22Rv1 (cell line): ENCODE data around the gene FBRSL1.
A peak's percentile ranks its signal among the peaks of the same experiment; 100 is the strongest.

Source experiments
- H3K27ac ChIP-seq: fragments of 450-650 bp; 2 replicates; pipeline ENCODE4 v1.5.1; 2017
- CTCF ChIP-seq: fragments of 450-650 bp; IDR thresholded peaks from 2 replicates; pipeline ENCODE4 v1.5.1; 2017; ENCODE audit warnings: mild to moderate bottlenecking
- ZFX ChIP-seq: fragments of 450-650 bp; IDR thresholded peaks from 2 replicates; pipeline ENCODE4 v1.6.1; 2017; ENCODE audit warnings: antibody characterized with exemption, borderline replicate concordance

Gene FBRSL1

GRCh38 chr12:132496358-132496669 lies 6.4 kb downstream of the FBRSL1 start:
- no peak overlapping the region for H3K27ac ChIP-seq
- no peak for TF ChIP-seq CTCF
- TF ChIP-seq ZFX: no peak

GRCh38 chr12:132496710-132497109 lies 6.8 kb downstream of the FBRSL1 start:
- TF ChIP-seq ZFX: no peak
- no peak for TF ChIP-seq CTCF
- no peak overlapping the region for H3K27ac ChIP-seq

- TF ChIP-seq CTCF (no peak), ZFX (no peak)
- no peak overlapping the region for H3K27ac ChIP-seq
Observed at GRCh38 chr12:132497514-132498405, 7.8 kb downstream of the FBRSL1 start.

- no peak overlapping the region for H3K27ac ChIP-seq
- no peak for TF ChIP-seq ZFX
- no peak for TF ChIP-seq CTCF
Observed at GRCh38 chr12:132498931-132499330, 9.0 kb downstream of the FBRSL1 start.

- TF ChIP-seq ZFX (no peak), CTCF (no peak)
- no peak overlapping the region for H3K27ac ChIP-seq
Observed at GRCh38 chr12:132500142-132500855, 10.3 kb downstream of the FBRSL1 start.

- TF ChIP-seq ZFX: no peak
- no peak for TF ChIP-seq CTCF
- no peak overlapping the region for H3K27ac ChIP-seq
Observed at GRCh38 chr12:132500856-132501180, 10.9 kb downstream of the FBRSL1 start.

- H3K27ac ChIP-seq: peak overlapping the region; percentile 25; the same call in 1 of the 2 replicates
- TF ChIP-seq ZFX (no peak), CTCF (no peak)
Observed at GRCh38 chr12:132501204-132501940, 11.4 kb downstream of the FBRSL1 start.
